OCI-LY1 (cell line): ENCODE results near the gene PRRC2A.

ENCODE experiments used
- H2AFZ ChIP-seq: fragments of 200-600 bp; sonication (generic), shearing (Covaris generic); 2 replicates; pipeline ENCODE4 v1.6.0; 2014; ENCODE audit warnings: antibody characterized with exemption, mild to moderate bottlenecking, low read length
- H3F3A ChIP-seq: fragments of 200-600 bp; sonication (generic), shearing (Covaris generic); 2 replicates; pipeline ENCODE4 v1.6.0; 2014; ENCODE audit warnings: mild to moderate bottlenecking, antibody characterized with exemption, low read length, moderate library complexity; ENCODE audit not compliant: insufficient read depth
- H3K27ac ChIP-seq: fragments of 200-600 bp; sonication (generic); 2 replicates; pipeline ENCODE4 v1.5.1; 2014; ENCODE audit warnings: low read length, mixed run types, mild to moderate bottlenecking, low read depth; ENCODE audit not compliant: poor library complexity, severe bottlenecking
- H3K27me3 ChIP-seq: fragments of 200-600 bp; sonication (generic); 2 replicates; pipeline ENCODE4 v1.6.0; 2014; ENCODE audit warnings: antibody characterized with exemption, mild to moderate bottlenecking, low read length, moderate library complexity; ENCODE audit not compliant: insufficient read depth
- H3K36me3 ChIP-seq: fragments of 200-600 bp; sonication (generic); 2 replicates; pipeline ENCODE4 v1.6.1; 2014; ENCODE audit warnings: mild to moderate bottlenecking, antibody characterized with exemption, low read length, moderate library complexity, mixed read lengths; ENCODE audit not compliant: insufficient read depth
- H3K4me1 ChIP-seq: fragments of 200-600 bp; sonication (generic); 2 replicates; pipeline ENCODE4 v1.5.1; 2014; ENCODE audit warnings: mild to moderate bottlenecking, low read length, moderate library complexity; ENCODE audit not compliant: insufficient read depth, severe bottlenecking
- H3K4me2 ChIP-seq: fragments of 200-600 bp; sonication (generic), shearing (Covaris generic); 2 replicates; pipeline ENCODE4 v1.6.1; 2014; ENCODE audit warnings: low read length
- H3K4me3 ChIP-seq: fragments of 200-600 bp; sonication (generic); 2 replicates; pipeline ENCODE4 v1.5.1; 2014; ENCODE audit warnings: low read length, low read depth, mild to moderate bottlenecking, mixed read lengths; ENCODE audit not compliant: poor library complexity, severe bottlenecking
- H3K79me2 ChIP-seq: fragments of 200-600 bp; shearing (Covaris generic); 2 replicates; pipeline ENCODE4 v1.6.1; 2016; ENCODE audit warnings: mixed run types, low read length, mixed read lengths; ENCODE audit not compliant: insufficient read depth
- H3K9ac ChIP-seq: fragments of 200-600 bp; sonication (generic), shearing (Covaris generic); 2 replicates; pipeline ENCODE4 v1.6.1; 2014; ENCODE audit warnings: mild to moderate bottlenecking, low read length, mixed read lengths
- H3K9me2 ChIP-seq: fragments of 200-600 bp; sonication (generic), shearing (Covaris generic); 2 replicates; pipeline ENCODE4 v1.6.1; 2014; ENCODE audit warnings: low read depth, mild to moderate bottlenecking, low read length, mixed read lengths
- H3K9me3 ChIP-seq: fragments of 200-600 bp; shearing (Covaris generic); 2 replicates; pipeline ENCODE4 v1.6.1; 2014; ENCODE audit warnings: low read length, mixed read lengths
- H4K20me1 ChIP-seq: fragments of 200-600 bp; sonication (generic), shearing (Covaris generic); 2 replicates; pipeline ENCODE4 v1.6.0; 2016; ENCODE audit warnings: mild to moderate bottlenecking, low read length; ENCODE audit not compliant: insufficient read depth
- EZH2 ChIP-seq: fragments of 200-600 bp; sonication (generic), shearing (Covaris generic); IDR thresholded peaks from 2 replicates; pipeline ENCODE4 v1.8.0; 2017; ENCODE audit warnings: borderline replicate concordance, mixed run types, mild to moderate bottlenecking, antibody characterized with exemption, low read length, moderate library complexity, mixed read lengths
- TF ChIP-seq, protein P1 (sequence below): fragments of 200-600 bp; sonication (generic), shearing (Covaris generic); IDR thresholded peaks from 2 replicates; pipeline ENCODE4 v1.5.1; 2017; ENCODE audit warnings: mild to moderate bottlenecking, antibody characterized with exemption, low read length, moderate library complexity, mixed read lengths

Gene PRRC2A

DNA sequence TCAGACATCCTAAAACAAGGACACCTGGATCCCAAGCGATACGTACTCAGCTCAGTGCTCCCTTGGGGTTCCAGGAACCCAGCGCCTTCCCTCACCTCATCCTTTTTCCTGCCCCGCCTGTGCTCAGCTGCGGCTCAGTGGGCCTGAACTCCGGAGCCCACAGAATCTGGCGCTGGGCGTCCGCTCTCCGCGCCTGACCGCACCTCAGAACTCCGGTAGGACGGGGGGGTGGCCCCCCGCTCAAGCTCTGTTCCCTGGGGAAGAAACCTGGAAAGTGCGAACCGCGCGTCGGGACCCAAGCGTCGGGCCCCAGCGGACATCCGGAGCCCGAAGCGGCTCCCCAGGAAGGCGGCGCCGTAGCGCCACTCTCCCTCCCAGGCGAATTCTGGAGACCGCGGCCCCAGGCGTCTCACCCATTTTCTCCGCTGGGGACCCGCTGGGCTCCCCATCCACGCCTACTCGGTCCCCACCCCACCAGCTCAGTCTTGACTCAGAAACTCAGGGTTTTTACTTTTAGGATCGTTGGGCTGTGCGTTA, 60.7 kb downstream of the PRRC2A start:
- no peak overlapping the region for H3K27ac ChIP-seq
- H4K20me1 ChIP-seq = no peaks in the 10 kb centered on the region
- H3F3A ChIP-seq = no peaks in the 10 kb centered on the region
- TF ChIP-seq EZH2 = no peak
- TF ChIP-seq, protein P1, sequence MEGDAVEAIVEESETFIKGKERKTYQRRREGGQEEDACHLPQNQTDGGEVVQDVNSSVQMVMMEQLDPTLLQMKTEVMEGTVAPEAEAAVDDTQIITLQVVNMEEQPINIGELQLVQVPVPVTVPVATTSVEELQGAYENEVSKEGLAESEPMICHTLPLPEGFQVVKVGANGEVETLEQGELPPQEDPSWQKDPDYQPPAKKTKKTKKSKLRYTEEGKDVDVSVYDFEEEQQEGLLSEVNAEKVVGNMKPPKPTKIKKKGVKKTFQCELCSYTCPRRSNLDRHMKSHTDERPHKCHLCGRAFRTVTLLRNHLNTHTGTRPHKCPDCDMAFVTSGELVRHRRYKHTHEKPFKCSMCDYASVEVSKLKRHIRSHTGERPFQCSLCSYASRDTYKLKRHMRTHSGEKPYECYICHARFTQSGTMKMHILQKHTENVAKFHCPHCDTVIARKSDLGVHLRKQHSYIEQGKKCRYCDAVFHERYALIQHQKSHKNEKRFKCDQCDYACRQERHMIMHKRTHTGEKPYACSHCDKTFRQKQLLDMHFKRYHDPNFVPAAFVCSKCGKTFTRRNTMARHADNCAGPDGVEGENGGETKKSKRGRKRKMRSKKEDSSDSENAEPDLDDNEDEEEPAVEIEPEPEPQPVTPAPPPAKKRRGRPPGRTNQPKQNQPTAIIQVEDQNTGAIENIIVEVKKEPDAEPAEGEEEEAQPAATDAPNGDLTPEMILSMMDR = no peak
- H3K79me2 ChIP-seq = no peaks in the 10 kb centered on the region
- peak overlapping the region; percentile 30; the same call in 1 of the 2 replicates for H3K9ac ChIP-seq
- no peaks in the 10 kb centered on the region for H3K9me2 ChIP-seq
- H3K4me1 ChIP-seq = peaks cover 16% of the 10 kb centered on the region
- H3K4me3 ChIP-seq = peak overlapping the region; percentile 49
- peak overlapping the region; percentile 69 for H3K4me2 ChIP-seq
- no peak overlapping the region for H2AFZ ChIP-seq
- peaks cover 6% of the 10 kb centered on the region; the same call in 1 of the 2 replicates for H3K36me3 ChIP-seq
- no peaks in the 10 kb centered on the region for H3K9me3 ChIP-seq
- no peaks in the 10 kb centered on the region for H3K27me3 ChIP-seq

DNA sequence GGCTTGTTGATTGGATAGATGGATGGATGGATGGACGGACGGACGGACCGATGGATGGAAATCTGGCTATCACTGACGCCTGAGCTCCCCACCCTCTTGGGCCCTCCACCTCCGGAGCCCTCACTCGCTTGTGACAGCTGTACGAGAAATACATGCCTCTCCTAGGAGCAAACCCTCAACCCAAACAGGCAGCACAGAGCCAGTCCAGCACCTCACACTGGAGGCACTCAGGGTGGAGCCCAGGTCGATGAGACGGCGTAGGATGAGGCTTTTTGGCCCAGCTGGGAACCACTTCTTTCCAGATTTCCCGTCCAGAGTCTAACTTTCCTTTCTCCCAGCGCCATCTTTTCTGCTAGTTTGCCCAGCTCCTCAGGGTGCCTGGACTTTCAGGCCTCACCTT, 63.1 kb downstream of the PRRC2A start:
- peaks cover 12% of the 10 kb centered on the region for H3K4me1 ChIP-seq

DNA sequence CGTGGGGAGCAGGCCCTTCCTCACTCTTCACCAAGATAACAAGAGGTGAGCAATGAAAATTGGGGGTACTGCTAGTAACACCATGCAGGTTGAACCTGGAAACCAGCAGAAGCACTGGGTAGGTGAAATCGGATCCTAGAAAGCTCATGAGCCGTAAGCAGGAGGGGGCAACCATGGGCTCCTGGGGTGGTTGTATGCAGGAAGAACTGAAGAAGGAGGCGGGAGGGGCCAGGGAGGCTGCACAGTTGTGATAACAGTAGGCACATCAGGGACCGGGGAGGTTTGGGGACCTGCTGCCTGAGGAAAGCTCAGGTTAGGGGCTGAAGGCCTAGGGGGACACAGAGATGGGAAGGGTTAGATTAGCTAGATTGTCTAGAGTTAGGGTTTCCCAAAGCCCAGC, 66.0 kb downstream of the PRRC2A start:
- Histone ChIP-seq H3K27me3 (no peaks in the 10 kb centered on the region), H3K27ac (no peak overlapping the region), H3K9ac (no peak overlapping the region), H3K79me2 (no peaks in the 10 kb centered on the region), H3K4me3 (no peak overlapping the region), H2AFZ (no peak overlapping the region), H3K4me2 (no peak overlapping the region), H3K9me2 (no peaks in the 10 kb centered on the region), H4K20me1 (no peaks in the 10 kb centered on the region), H3K36me3 (peaks cover 46% of the 10 kb centered on the region), H3F3A (no peaks in the 10 kb centered on the region), H3K4me1 (peaks cover 9% of the 10 kb centered on the region), H3K9me3 (no peaks in the 10 kb centered on the region)
- TF ChIP-seq, protein P1 = no peak
- TF ChIP-seq EZH2 = no peak

More for the DNA sequence above, 63.1 kb downstream of the PRRC2A start:
- Histone ChIP-seq H3K36me3 (peaks cover 30% of the 10 kb centered on the region), H3K9me2 (no peaks in the 10 kb centered on the region), H3F3A (no peaks in the 10 kb centered on the region), H3K4me3 (no peak overlapping the region), H3K27ac (no peak overlapping the region), H3K9me3 (no peaks in the 10 kb centered on the region), H2AFZ (no peak overlapping the region), H3K4me2 (no peak overlapping the region), H4K20me1 (no peaks in the 10 kb centered on the region), H3K27me3 (no peaks in the 10 kb centered on the region), H3K79me2 (no peaks in the 10 kb centered on the region), H3K9ac (no peak overlapping the region)
- TF ChIP-seq EZH2 = no peak
- TF ChIP-seq, protein P1 = no peak
